Measurements from ENCODE around the gene AARSD1.

GRCh38 chr17:42928714-42929496 lies 35.3 kb downstream of the AARSD1 start:
- peak in 2 of 3 donors; percentile 45 to 52 for TF ChIP-seq CTCF (IDR thresholded peaks at IDR 0.05)
- TF ChIP-seq EP300 (IDR thresholded peaks at IDR 0.05): no peak
- TF ChIP-seq POLR2A (IDR thresholded peaks at IDR 0.05): no peak

Data from ovary (tissue), 3 donors.